Esophagus mucosa (tissue), 1 donor: Measurements from ENCODE around the gene TPRN. TPM values are rescaled to one million over a fixed set of nuclear protein-coding genes. Genes with fewer than 3 reads are reported as not detected.
A peak's percentile ranks its signal among the peaks of the same experiment; 100 is the strongest.
"Not testable (repeated sequence)": the region's sequence is repeated elsewhere in the genome, so short reads cannot be mapped to it uniquely, and the experiment has no call there.

ENCODE experiments used
- ATAC-seq: fragments of 200-7000 bp; cut with Tn5 transposase; one replicate; pipeline ENCODE4 v1.9.1; 2020
- total RNA-seq: library from RNA; stranded (reverse); gene quantifications from one replicate; pipeline ENCODE4 v1.2.4, GENCODE V29; 2023
- donor health status: DM: yes; HTN: yes; CAD: no.

The TPRN gene, protein sequence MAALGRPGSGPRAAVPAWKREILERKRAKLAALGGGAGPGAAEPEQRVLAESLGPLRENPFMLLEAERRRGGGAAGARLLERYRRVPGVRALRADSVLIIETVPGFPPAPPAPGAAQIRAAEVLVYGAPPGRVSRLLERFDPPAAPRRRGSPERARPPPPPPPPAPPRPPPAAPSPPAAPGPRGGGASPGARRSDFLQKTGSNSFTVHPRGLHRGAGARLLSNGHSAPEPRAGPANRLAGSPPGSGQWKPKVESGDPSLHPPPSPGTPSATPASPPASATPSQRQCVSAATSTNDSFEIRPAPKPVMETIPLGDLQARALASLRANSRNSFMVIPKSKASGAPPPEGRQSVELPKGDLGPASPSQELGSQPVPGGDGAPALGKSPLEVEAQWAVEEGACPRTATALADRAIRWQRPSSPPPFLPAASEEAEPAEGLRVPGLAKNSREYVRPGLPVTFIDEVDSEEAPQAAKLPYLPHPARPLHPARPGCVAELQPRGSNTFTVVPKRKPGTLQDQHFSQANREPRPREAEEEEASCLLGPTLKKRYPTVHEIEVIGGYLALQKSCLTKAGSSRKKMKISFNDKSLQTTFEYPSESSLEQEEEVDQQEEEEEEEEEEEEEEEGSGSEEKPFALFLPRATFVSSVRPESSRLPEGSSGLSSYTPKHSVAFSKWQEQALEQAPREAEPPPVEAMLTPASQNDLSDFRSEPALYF
- 20.5 TPM for total RNA-seq

DNA sequence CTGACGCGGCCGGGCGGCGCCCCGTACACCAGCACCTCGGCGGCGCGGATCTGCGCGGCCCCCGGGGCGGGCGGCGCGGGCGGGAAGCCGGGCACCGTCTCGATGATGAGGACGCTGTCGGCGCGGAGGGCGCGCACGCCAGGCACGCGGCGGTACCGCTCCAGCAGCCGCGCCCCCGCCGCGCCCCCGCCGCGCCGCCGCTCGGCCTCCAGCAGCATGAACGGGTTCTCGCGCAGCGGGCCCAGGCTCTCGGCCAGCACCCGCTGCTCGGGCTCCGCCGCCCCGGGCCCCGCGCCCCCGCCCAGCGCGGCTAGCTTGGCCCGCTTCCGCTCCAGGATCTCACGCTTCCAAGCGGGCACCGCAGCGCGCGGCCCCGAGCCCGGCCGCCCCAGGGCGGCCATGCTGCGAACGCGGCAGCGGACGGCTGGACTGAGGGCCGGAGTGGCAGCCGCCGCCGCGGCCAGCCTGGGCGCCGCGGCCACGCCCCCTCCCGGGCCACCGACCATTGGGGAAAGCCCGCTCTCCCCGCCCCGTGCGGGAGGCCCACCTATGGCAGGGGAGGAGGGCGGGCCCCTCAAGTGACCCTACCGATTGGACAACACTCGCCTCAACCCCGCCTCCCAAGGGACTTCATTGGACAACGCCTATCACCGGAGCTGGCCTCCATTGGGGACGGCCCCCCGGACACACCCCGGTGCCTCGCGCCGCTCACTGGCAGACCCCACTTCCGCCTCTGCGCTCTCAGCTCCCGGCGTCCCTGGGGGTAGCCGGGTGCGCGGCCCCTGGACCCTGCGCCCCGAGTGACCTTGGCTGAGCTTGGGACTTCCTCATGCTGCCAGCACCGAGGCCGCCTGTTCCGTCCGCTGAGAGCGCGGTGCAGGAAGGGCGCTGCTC, at the start of gene TPRN:
Gene TPRN, minus strand, starts transcription at position 431 of the 894 bp plus-strand sequence. Its CDS starts 30 bp downstream, at position 401.
- peak; percentile 93 for ATAC-seq

DNA sequence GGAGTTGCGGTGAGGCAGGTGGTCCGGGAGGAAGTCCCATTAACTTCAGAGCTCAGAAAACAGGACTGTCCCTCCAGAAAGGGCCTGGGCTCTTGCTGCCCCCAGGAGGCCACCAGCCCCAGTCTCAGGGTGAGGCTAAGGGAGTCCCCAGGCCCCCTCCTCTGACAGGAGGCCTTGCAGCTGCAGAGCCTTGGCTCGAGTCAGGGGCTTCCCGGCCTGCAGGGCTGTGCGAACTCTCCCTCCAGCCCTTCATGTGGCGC, 47.3 kb upstream of the TPRN start:
- no peak for ATAC-seq

DNA sequence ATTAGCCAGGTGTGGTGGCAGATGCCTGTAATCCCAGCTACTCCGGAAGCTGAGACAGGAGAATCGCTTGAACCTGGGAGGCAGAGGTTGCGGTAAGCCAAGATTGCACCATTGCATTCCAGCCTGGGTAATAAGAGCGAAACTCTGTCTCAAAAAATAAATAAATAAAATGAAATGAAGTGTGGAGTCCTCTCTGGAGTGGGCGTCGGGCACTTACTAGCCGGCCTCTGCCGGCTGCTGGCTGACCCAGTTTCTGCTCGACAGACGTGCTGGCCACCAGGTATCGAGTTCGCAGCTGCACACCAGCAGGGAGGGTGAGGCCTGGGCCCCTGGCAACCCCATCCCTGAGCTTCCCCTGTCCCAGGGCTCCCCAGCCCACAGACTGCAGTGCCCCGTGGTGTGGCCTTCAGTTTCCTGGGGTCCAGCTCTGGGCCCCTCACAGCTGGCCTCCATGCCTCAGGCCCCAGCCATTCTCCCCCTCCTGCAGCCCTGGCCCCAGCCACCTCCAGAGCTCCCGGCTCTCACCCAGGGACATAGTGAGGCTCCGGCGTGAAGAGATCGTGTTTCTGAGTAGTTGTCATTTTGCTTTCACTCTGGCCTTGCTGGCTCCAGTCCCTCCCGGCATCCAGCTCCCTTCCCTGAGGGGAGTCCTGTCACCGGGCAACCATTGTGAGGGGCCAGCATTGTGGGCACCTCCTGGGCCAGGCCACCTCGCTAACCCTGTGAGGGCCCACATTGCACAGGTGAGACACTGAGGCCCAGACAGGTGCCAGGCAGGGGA, 46.8 kb upstream of the TPRN start:
- no peak for ATAC-seq

DNA sequence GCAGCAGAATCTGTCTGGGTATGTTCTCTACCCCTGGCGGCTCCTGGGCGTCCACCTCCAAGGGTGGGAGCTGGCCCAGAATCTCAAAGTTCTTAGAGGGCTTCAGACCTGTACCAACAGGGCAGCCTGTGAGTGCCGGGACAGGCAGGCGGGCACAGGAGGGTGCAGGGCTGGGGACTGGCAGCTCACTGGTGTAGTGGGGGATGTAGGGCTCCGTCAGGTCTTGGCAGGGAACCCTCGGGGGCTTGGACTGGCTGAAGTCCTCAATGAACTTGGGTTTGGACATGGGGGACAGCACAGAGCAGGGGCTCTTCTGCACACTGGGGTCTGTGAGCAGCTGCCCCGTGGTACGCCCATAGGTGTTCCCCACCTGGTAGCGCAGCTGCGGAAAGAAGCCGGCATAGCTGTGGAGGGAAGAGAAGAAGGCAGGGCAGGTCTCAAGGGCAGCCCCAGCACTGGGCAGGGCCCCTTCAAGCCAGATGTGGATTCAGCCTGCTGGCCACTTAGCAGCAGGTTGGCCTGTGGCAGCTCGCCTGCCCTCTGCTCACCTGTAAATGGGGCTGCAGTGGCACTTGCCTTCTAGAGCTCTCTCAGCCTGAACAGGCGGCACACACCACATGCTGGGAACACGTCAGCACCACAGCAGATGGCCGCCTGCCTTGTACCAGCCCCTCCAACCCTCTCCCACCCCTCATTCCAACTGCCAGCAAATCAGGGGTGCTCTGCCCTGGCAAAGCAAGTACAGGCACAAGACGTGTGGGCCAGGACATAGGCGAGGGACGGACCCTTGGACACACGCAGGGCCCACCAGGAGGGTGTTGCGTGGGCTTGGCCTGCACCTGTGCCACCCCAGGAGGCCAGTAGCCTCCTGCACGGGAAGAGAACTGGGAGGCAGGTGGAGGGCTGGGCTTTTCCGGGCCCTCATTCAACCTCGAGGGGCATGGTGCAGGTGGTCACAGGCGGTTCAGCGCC, 45.2 kb upstream of the TPRN start:
- ATAC-seq, result no peak

DNA sequence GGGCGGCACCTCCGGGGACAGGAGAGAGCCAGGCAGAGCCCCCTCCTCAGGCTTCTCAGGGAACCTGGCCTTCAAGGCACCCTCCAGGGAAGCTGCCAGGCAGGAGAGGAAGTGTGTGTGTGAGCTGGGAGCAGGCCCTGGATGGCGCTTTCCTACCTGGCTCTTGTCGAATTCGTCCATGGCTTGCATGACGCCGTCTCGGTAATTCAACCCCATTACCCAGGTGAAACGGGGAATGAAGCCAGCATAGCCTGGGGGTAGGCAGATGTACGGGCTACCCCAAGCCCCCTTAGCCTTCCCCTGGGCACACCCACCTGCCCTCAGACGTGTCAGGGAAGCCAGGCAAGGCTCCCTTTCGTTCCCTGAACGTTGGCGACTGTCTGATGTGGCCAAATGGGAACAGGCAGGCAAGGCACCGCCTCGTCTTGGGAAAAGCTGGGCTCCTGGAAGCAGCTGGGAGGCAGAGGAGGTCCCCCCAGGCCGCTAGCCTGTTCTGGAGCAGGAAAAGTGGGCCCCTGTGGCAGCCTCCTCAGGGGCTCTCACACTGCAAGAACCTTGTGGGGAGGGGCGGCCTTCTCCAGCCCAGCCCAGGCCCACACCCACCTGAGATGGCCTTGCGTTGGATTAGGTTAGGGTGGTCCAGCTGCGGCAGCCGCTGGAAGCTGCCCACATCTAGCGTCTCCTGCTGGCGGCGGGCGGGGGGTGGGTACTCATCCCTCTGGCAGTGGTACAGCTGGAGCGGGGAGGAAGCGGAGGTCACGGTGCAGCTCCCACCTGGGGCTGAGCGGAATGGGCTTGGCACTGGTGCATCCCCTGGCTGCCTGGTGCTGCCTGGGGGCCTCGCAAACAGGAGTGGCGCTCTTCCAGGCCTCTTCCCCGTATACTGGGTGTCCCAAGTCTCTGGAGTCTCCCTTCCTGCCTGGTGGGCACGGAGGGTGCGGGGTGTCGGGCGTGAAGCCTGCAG, 44.2 kb upstream of the TPRN start:
- ATAC-seq, result no peak

DNA sequence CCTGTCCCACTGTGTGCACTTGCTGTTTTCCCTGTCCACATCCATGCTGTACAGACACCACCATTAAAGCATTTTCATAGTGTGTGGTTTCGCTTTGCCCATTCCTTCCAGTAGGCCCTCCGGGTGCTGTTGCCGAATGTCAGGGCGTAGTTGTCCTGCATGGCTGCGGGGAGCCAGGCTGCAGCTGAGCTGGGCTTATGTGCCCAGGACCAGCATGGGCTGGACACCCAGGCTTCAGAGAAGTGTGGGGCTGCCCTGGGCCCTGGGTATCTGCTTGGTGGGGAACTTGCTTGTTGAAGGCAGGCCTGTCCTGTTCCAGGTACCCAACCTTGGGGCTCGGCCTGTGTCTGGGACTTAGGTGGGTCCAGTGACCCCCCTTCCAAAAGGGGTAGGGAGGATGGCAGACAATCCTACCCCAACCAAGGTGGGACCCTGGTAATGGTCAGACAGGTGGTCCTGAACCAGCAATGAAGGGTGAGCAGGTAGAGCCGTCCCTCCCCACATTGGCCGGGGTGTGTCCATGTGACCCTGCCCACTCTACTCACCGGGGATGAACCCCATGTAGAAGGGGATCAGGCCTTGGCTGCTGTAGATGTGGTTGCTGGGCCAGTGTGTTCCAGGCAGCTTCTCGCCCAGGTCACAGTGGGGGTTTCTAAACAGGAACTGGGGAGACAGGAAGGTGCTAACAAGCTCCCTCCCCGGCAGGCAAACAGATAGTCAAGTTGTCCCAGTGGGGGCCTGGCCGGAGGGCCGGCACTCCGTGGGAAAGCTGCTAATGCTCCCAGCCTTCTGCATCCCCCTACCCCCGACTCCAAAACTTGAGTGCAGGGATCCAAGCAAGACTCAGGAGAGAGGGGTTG, 43.3 kb upstream of the TPRN start:
- ATAC-seq, result no peak

DNA sequence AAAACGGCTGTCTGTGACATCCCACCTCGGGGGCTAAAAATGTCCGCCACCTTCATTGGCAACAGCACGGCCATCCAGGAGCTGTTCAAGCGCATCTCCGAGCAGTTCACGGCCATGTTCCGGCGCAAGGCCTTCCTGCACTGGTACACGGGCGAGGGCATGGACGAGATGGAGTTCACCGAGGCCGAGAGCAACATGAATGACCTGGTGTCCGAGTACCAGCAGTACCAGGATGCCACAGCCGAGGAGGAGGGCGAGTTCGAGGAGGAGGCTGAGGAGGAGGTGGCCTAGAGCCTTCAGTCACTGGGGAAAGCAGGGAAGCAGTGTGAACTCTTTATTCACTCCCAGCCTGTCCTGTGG, 42.7 kb upstream of the TPRN start:
- ATAC-seq, result not testable (repeated sequence)

DNA sequence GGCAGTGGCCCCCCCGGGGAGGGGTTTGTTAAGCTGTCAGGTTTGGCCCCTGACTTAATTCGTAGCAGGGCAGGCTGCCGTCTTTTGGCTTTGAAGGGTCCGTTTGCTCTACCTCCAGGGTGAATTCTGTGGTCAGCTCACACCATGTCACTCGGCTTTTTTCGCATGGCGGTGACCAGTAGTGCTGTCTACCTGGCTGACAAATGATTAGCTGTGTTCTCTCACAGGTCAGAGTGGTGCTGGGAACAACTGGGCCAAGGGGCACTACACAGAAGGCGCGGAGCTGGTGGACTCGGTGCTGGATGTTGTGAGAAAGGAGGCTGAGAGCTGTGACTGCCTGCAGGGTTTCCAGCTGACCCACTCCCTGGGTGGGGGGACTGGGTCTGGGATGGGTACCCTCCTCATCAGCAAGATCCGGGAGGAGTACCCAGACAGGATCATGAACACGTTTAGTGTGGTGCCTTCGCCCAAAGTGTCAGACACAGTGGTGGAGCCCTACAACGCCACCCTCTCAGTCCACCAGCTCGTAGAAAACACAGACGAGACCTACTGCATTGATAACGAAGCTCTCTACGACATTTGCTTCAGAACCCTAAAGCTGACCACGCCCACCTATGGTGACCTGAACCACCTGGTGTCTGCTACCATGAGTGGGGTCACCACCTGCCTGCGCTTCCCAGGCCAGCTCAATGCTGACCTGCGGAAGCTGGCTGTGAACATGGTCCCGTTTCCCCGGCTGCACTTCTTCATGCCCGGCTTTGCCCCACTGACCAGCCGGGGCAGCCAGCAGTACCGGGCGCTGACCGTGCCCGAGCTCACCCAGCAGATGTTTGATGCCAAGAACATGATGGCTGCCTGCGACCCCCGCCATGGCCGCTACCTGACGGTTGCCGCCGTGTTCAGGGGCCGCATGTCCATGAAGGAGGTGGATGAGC, 42.0 kb upstream of the TPRN start:
- ATAC-seq, result no peak

DNA sequence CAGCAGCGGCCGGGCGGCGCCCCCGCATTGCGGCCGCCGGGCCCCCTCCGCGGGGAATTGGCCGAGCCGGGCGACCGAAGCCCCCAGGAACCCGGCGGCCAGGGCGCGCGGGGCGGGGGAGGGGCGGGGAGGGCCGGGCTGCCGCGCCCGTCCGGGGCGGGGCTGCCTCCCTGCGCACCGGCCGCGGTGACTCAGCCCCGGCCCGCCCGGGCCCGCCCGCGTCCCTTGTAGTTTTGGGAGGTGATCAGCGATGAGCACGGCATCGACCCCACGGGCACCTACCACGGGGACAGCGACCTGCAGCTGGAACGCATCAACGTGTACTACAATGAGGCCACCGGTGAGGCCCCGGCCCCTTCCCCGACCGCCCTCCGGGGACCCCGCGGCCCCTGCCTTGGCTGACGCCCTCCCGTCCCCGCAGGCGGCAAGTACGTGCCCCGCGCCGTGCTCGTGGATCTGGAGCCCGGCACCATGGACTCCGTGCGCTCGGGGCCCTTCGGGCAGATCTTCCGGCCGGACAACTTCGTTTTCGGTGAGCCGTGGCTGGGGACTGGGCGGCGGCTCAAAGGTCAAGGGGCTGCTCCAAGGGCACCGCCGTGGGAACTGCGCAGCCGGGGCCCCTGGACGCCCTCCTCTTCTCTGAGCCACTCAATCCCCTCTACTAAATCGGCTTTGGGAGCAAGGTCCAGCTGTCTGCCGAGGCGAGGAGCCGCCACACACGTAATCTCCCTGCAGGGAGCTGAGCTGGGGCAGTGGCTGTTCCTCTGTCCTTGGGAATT, 41.1 kb upstream of the TPRN start:
- ATAC-seq, result peak; percentile 35

DNA sequence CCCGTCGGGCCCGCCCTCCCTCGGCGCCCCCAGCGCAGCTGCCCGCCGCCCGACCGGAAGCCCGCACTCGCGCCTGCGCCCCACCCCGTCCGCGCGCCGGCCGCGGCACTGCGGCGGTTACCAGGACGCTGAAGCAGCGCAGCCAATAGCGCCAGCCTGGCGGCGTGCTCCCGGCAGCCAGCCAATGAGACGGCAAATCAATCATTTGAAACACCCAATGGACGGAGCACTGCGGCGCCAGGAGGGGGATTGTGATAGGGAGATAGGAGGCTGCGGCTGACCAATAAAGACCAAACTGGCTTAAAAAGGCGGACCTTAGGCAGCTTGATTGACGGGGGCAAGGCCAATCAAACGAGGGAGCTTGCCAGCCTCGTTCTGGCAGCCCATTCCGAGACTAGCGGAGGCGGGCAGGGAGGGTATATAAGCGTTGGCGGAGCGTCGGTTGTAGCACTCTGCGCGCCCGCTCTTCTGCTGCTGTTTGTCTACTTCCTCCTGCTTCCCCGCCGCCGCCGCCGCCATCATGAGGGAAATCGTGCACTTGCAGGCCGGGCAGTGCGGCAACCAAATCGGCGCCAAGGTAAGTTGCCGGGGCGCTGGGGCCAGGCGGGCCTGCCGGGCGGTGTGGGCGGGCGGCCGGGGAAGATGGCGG, 40.4 kb upstream of the TPRN start, which contains the start of gene TUBB4B:
Gene TUBB4B, plus strand, starts transcription at position 447 of the 649 bp plus-strand sequence. Its CDS starts 74 bp downstream, at position 521.
- ATAC-seq, result peak; percentile 77

DNA sequence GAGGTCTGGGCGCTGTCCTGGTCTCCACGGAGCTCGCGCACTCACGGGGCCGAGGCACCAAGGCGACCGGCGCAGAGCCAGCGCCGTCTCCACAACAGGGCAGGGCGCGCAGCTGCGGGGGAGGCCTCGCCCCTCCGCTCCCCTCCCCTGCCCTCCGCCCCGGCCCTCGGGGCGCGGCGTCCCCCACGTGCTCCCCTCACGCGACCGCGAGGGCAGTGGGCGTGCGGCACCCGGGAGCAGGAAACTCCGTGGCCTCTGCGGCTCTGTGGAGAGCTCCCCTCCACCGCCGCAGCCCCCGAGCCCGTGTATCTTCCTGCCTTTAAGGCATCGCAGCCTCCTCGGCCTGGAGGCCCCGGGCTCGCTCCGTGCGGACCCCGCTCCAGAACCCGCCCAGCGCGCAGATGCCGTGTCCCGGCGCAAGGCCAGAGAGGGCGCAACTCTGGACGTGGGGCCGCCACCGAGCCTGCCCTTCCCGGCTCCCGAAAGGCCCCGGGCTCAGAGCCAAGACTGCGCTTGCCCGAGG, 39.8 kb upstream of the TPRN start:
- peak; percentile 38 for ATAC-seq

DNA sequence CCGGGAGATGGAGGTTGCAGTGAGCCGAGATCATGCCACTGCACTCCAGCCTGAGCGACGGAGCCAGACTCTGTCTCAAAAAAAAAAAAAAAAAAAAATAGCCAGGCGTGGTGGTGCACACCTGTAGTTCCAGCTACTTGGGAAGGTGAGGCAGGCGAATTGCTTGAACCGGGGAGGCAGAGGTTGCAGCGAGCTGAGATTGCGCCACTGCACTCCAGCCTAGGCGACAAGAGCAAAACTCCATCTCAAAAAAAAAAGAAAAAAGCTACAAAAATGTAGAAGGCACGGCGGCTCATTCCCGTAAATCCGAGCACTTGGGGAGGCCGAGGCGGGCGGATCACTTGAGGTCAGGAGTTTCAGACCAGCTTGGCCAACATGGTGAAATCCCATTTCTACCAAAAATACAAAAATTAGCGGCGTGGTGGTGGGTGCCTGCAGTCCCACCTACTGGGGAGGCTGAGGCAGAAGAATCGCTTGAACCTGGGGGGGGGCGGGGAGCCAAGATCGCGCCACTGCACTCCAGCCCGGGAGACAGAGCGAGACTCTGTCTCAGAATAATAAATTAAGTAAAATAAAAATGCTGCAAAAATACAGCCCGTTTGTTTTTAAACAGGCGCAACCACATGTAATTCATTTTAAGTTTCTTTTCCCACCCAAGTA, 39.1 kb upstream of the TPRN start:
- not testable (repeated sequence) for ATAC-seq

DNA sequence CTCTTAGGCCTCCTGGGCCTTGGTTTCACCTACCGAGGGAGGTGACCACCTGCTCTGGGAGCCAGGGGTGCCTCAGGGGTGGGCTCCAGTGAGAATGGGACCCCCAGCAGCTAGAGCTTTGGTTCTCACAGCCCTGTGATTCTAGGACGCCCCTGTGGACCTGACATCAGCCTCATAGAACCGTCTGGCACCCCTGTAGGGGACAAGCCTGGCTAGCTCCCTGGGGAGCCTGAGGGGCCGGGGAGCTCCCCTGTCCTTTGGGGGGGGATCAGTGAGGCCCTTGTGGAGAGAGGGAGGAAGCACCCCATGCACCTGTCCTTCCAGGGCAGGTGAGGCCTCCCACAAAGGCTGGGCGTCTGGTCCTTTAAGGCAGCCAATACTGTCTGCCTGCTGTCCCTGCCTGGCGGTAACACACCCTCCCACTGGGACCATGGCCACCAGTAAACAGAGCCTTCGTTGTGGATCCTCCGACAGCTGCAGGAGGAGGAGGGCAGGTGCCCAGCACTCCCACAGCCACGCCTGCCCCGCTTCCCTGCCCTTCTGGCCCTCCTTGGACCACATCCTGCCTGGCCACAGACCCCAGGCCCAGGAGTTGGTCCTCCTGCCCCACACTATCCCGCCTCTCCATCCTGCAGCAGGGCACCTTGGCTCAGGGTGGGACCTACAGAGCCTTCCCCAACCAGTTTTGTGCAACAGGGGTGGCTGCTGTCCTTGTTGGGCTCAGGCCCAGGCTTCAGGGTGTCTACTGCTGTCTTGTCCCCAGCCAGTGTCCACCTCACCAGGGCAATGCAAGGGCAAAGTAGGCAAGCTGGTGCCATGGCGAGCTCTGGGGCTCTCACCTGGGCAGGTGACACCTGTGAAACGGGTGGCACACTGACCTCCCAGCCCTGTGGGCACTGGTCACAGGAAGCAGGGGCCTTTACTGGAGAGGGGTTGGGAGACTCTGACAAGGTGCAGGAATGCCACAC, 37.5 kb upstream of the TPRN start:
- ATAC-seq, result no peak

DNA sequence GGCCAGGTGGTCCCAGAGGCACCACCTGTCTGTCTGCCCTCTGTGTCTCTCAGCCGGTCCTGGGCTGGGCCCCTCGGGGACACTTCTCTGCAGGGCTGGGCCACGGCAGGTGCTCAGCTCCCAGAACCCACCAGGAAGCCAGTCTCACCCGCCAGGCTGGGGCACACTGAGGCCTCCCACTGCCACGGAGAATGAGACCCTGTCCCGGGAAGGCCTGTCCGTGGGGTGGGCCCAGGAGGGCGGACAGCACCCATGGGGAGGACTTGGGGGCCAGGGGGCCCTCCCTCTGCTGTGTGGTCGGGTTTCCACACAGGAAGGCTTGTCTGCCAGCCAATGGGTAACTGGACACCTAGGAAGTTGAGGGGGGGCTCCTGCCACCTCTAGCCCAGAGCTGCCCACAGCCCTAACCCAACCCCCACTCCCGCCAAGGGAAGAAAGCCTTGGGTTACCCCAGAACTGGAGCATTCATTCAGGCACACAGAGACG, 36.4 kb upstream of the TPRN start:
- no peak for ATAC-seq
